Glutamatergic neuron (in vitro differentiated cells): ENCODE results near the gene RECQL. TPM values are rescaled to one million over a fixed set of nuclear protein-coding genes. Genes with fewer than 3 reads are reported as not detected.
"Not testable (repeated sequence)": the region's sequence is repeated elsewhere in the genome, so short reads cannot be mapped to it uniquely, and the experiment has no call there.

ENCODE experiments used
- DNase-seq: peaks from one replicate; pipeline ENCODE4 v3.0.0; 2022
- H3K27ac Mint-ChIP-seq: one replicate; pipeline ENCODE4 v1.8.0; 2020; ENCODE audit warnings: mild to moderate bottlenecking, mixed read lengths, inconsistent platforms; ENCODE audit not compliant: unreplicated experiment
- H3K27me3 Mint-ChIP-seq: one replicate; pipeline ENCODE4 v1.8.0; 2020; ENCODE audit warnings: mild to moderate bottlenecking, moderate library complexity, mixed read lengths, inconsistent platforms; ENCODE audit not compliant: unreplicated experiment
- H3K36me3 Mint-ChIP-seq: one replicate; pipeline ENCODE4 v1.8.0; 2020; ENCODE audit warnings: mild to moderate bottlenecking, mixed read lengths, inconsistent platforms; ENCODE audit not compliant: unreplicated experiment
- H3K4me1 Mint-ChIP-seq: one replicate; pipeline ENCODE4 v1.8.0; 2020; ENCODE audit warnings: mild to moderate bottlenecking, low read depth, mixed read lengths, inconsistent platforms; ENCODE audit not compliant: unreplicated experiment
- H3K4me3 Mint-ChIP-seq: one replicate; pipeline ENCODE4 v1.8.0; 2020; ENCODE audit warnings: mild to moderate bottlenecking, mixed read lengths, inconsistent platforms; ENCODE audit not compliant: unreplicated experiment
- H3K9me3 Mint-ChIP-seq: one replicate; pipeline ENCODE4 v1.8.0; 2020; ENCODE audit warnings: mild to moderate bottlenecking, moderate library complexity, mixed read lengths, inconsistent platforms; ENCODE audit not compliant: unreplicated experiment
- CTCF ChIP-seq: fragments of 200-600 bp; sonication (generic); IDR thresholded peaks from one replicate; pipeline ENCODE4 v1.5.0; 2021; ENCODE audit not compliant: partially characterized antibody, unreplicated experiment
- total RNA-seq: library from RNA; stranded (reverse); fragmentation: NEBNext Ultra II Directional; extraction: Animal tissue kit (Norgen Biotek cat#: 25700); gene quantifications from one replicate; pipeline ENCODE4 v1.2.1, GENCODE V29; 2021; ENCODE audit not compliant: unreplicated experiment

Gene RECQL
- total RNA-seq, 1 donor from 2014 or later, result 20.0 TPM

- TF ChIP-seq CTCF, result no peak
- H3K9me3 Mint-ChIP-seq, result no peaks in the 10 kb centered on the region
- no peaks in the 10 kb centered on the region for H3K27me3 Mint-ChIP-seq
- H3K27ac Mint-ChIP-seq, result no peak overlapping the region
- H3K4me3 Mint-ChIP-seq, result no peak overlapping the region
- DNase-seq, result no peak
- H3K4me1 Mint-ChIP-seq, result no peaks in the 10 kb centered on the region
- H3K36me3 Mint-ChIP-seq, result no peaks in the 10 kb centered on the region
These were observed 25.9 kb downstream of the RECQL start for GRCh38 chr12:21475552-21475951.

- H3K4me1 Mint-ChIP-seq, result no peaks in the 10 kb centered on the region
These were observed 29.1 kb downstream of the RECQL start for GRCh38 chr12:21472197-21472823.

GRCh38 chr12:21471294-21471693, 30.1 kb downstream of the RECQL start:
- DNase-seq, result no peak
- Mint-ChIP-seq H3K27ac (no peak overlapping the region), H3K36me3 (no peaks in the 10 kb centered on the region), H3K9me3 (no peaks in the 10 kb centered on the region), H3K4me1 (no peaks in the 10 kb centered on the region), H3K4me3 (no peak overlapping the region), H3K27me3 (no peaks in the 10 kb centered on the region)
- TF ChIP-seq CTCF, result no peak

More at GRCh38 chr12:21472197-21472823, 29.1 kb downstream of the RECQL start:
- Mint-ChIP-seq H3K9me3 (no peaks in the 10 kb centered on the region), H3K4me3 (no peak overlapping the region), H3K27ac (no peak overlapping the region), H3K27me3 (no peaks in the 10 kb centered on the region), H3K36me3 (no peaks in the 10 kb centered on the region)
- no peak for TF ChIP-seq CTCF
- no peak for DNase-seq

GRCh38 chr12:21467334-21467733, 34.1 kb downstream of the RECQL start:
- not testable (repeated sequence) for H3K4me1 Mint-ChIP-seq, DNase-seq, H3K27ac Mint-ChIP-seq, H3K4me3 Mint-ChIP-seq, H3K9me3 Mint-ChIP-seq, H3K27me3 Mint-ChIP-seq, H3K36me3 Mint-ChIP-seq

- Mint-ChIP-seq H3K27me3 (peaks cover 3% of the 10 kb centered on the region), H3K4me1 (peaks cover 3% of the 10 kb centered on the region), H3K9me3 (no peaks in the 10 kb centered on the region), H3K4me3 (no peak overlapping the region), H3K27ac (peak overlapping the region; percentile 50), H3K36me3 (peaks cover 9% of the 10 kb centered on the region)
- no peak for TF ChIP-seq CTCF
- no peak for DNase-seq
These were observed 42.0 kb downstream of the RECQL start for GRCh38 chr12:21459474-21459873.
